ENCODE data around the gene VAMP7. TPM values are rescaled to one million over a fixed set of nuclear protein-coding genes. Genes with fewer than 3 reads are reported as not detected.

The VAMP7 gene
- total RNA-seq, 2 donors from 2014 or later, result 26.5 to 38.7 TPM

DNA sequence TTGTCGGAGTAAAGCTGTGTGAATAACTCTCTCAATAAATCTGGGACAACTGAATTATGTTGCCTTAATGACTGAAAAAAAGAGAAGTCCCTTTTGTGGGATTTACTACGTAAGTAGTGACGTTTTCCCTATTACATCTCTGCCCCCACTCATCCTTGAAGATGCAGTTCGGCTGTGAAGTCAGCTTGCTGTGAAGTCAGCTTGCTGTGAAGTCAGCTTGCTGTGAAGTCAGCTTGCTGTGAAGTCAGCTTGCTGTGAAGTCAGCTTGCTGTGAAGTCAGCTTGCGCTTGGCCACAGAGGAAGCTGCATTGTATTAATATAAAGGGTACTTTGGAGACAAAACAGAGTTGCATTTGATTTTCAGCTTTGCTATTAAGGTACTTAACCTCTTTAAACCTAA lies 8.0 kb upstream of the VAMP7 start:
- no peak for DNase-seq
- peaks cover 55% of the 10 kb centered on the region for H3K9me3 Mint-ChIP-seq
- no peaks in the 10 kb centered on the region for H3K4me1 Mint-ChIP-seq
- Histone ChIP-seq H3K9me3 (ENCODE audit: control insufficient read depth, low read length) (peaks cover 11% of the 10 kb centered on the region), H3K9ac (ENCODE audit: extremely low read depth, low read length, poor library complexity, severe bottlenecking) (no peak overlapping the region), H3K27ac (ENCODE audit: low read depth, low read length) (no peak overlapping the region), H3K36me3 (ENCODE audit: control insufficient read depth, insufficient read depth, low read length) (no peaks in the 10 kb centered on the region), H3K4me1 (ENCODE audit: control insufficient read depth, insufficient read depth, low read length) (no peaks in the 10 kb centered on the region), H3K4me3 (ENCODE audit: low read length) (no peak overlapping the region), H3K27me3 (ENCODE audit: control insufficient read depth, insufficient read depth, low read length, poor library complexity, severe bottlenecking) (no peaks in the 10 kb centered on the region)
- H3K4me3 Mint-ChIP-seq, result no peak overlapping the region
- WGBS, 2 experiments (ENCODE audit: insufficient coverage in 1 of 2, insufficient read length in 1 of 2), result 81 to 100% methylated on average over 1 to 5 of the region's 5 CpGs
- no peaks in the 10 kb centered on the region for H3K36me3 Mint-ChIP-seq (ENCODE audit: low read depth)
- H3K27ac Mint-ChIP-seq, result no peak overlapping the region
- TF ChIP-seq, protein P1, sequence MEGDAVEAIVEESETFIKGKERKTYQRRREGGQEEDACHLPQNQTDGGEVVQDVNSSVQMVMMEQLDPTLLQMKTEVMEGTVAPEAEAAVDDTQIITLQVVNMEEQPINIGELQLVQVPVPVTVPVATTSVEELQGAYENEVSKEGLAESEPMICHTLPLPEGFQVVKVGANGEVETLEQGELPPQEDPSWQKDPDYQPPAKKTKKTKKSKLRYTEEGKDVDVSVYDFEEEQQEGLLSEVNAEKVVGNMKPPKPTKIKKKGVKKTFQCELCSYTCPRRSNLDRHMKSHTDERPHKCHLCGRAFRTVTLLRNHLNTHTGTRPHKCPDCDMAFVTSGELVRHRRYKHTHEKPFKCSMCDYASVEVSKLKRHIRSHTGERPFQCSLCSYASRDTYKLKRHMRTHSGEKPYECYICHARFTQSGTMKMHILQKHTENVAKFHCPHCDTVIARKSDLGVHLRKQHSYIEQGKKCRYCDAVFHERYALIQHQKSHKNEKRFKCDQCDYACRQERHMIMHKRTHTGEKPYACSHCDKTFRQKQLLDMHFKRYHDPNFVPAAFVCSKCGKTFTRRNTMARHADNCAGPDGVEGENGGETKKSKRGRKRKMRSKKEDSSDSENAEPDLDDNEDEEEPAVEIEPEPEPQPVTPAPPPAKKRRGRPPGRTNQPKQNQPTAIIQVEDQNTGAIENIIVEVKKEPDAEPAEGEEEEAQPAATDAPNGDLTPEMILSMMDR (conservative IDR thresholded peaks at IDR 0.05), result no peak
- H3K27me3 Mint-ChIP-seq (ENCODE audit: insufficient read depth), result no peaks in the 10 kb centered on the region

DNA sequence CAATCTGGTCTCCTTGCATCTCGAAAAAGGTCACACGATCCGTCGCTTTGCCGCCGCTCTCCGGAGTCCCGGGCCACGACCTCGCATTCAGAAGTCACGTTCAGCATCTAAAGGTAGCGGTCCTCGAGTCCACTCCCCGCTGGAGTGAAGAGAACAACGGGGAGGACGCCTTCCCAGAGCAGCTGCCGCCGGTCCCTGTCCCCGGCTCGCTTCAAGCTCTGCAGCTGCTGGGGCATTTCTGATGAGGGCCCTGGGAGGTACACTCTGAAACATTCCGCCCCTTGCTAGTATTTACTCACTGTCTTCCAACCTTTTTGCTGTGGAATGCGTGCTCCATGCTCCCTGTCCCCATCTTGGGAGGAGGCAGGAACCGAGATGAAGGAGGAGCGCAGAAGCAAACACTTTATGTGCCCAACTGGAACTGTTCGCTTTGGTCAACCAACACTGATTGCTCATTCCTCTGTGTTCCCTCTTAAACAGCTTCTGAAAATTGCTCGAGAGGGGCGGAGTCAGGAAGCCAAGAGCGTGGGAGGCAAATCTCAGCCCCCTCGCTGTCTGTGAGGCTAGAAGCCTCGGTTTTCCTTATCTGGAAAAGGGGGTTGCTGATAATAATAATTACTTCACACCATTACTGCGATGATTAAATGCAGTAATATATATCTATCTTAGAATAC lies 6.4 kb upstream of the VAMP7 start:
- no peaks in the 10 kb centered on the region for H3K4me1 ChIP-seq (ENCODE audit: control insufficient read depth, insufficient read depth, low read length)
- H3K4me3 Mint-ChIP-seq, result no peak overlapping the region
- no peak for DNase-seq
- no peak overlapping the region for H3K9ac ChIP-seq (ENCODE audit: extremely low read depth, low read length, poor library complexity, severe bottlenecking)
- H3K27ac Mint-ChIP-seq, result no peak overlapping the region
- no peak overlapping the region for H3K27ac ChIP-seq (ENCODE audit: low read depth, low read length)
- no peaks in the 10 kb centered on the region for H3K36me3 Mint-ChIP-seq (ENCODE audit: low read depth)
- H3K4me1 Mint-ChIP-seq, result no peaks in the 10 kb centered on the region
- TF ChIP-seq, protein P1 (conservative IDR thresholded peaks at IDR 0.05), result no peak
- H3K27me3 Mint-ChIP-seq (ENCODE audit: insufficient read depth), result no peaks in the 10 kb centered on the region
- no peaks in the 10 kb centered on the region for H3K27me3 ChIP-seq (ENCODE audit: control insufficient read depth, insufficient read depth, low read length, poor library complexity, severe bottlenecking)
- no peak overlapping the region for H3K4me3 ChIP-seq (ENCODE audit: low read length)
- peaks cover 48% of the 10 kb centered on the region for H3K9me3 Mint-ChIP-seq
- no peaks in the 10 kb centered on the region for H3K36me3 ChIP-seq (ENCODE audit: control insufficient read depth, insufficient read depth, low read length)
- WGBS, 2 experiments (ENCODE audit: insufficient coverage in 1 of 2, insufficient read length in 1 of 2), result 87 to 88% methylated on average over 25 to 29 of the region's 31 CpGs
- peaks cover 6% of the 10 kb centered on the region for H3K9me3 ChIP-seq (ENCODE audit: control insufficient read depth, low read length)

DNA sequence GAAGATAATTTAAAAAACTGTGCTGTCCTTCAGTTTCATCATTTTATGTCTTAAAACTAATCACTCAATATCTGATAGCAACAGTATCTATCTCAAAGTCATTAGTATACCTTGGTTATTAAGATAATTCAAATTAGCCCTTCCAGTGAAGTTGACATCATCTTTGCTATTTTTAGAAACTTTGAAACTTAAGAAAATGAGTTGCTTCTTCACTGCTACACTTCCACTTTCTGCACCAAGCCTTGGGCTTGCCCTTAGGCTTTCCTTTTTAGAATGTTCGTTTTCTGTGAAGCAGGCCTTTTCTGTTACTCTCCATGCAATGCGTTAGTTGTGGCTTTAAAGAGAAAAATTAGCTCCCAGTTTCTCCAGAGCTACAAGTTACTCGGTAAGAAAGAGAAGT lies 4.4 kb upstream of the VAMP7 start:
- WGBS, 2 experiments (ENCODE audit: insufficient coverage in 1 of 2, insufficient read length in 1 of 2), result 60 to 70% methylated on average over 2 to 3 of the region's 3 CpGs
- no peak for DNase-seq
- TF ChIP-seq, protein P1 (conservative IDR thresholded peaks at IDR 0.05), result no peak

More for the DNA sequence above, 4.4 kb upstream of the VAMP7 start:
- Histone ChIP-seq H3K9ac (ENCODE audit: extremely low read depth, low read length, poor library complexity, severe bottlenecking) (no peak overlapping the region), H3K27me3 (ENCODE audit: control insufficient read depth, insufficient read depth, low read length, poor library complexity, severe bottlenecking) (no peaks in the 10 kb centered on the region), H3K36me3 (ENCODE audit: control insufficient read depth, insufficient read depth, low read length) (no peaks in the 10 kb centered on the region), H3K4me1 (ENCODE audit: control insufficient read depth, insufficient read depth, low read length) (no peaks in the 10 kb centered on the region), H3K4me3 (ENCODE audit: low read length) (no peak overlapping the region), H3K9me3 (ENCODE audit: control insufficient read depth, low read length) (peaks cover 1% of the 10 kb centered on the region), H3K27ac (ENCODE audit: low read depth, low read length) (no peak overlapping the region)
- Mint-ChIP-seq H3K4me1 (peaks cover under 1% of the 10 kb centered on the region), H3K4me3 (no peak overlapping the region), H3K27ac (no peak overlapping the region), H3K27me3 (ENCODE audit: insufficient read depth) (no peaks in the 10 kb centered on the region), H3K36me3 (ENCODE audit: low read depth) (no peaks in the 10 kb centered on the region), H3K9me3 (peaks cover 55% of the 10 kb centered on the region)
